Adrenal gland (tissue), 5 donors: ENCODE results near the gene RELT.

Experiments used
- CTCF ChIP-seq, 6 experiments: fragments of 450-650 bp in 4 of 6; fragments of 200-600 bp in 2 of 6; sonication (generic) in 1 of 6; IDR thresholded peaks; 1 replicate in 5 of 6; 2 replicates in 1 of 6; pipeline versions ENCODE4 v1.5.1 to v1.8.0; 2016 to 2021; ENCODE audit warnings: antibody characterized with exemption in 6 of 6, mild to moderate bottlenecking in 2 of 6, moderate library complexity in 1 of 6
- POLR2A ChIP-seq, 2 donors: fragments of 450-650 bp; IDR thresholded peaks; one replicate each; pipeline ENCODE4 v1.6.1; 2017; ENCODE audit warnings: antibody characterized with exemption in 2 of 2, mild to moderate bottlenecking in 2 of 2, moderate library complexity in 1 of 2
- donor health status: DM: no; HTN: no; CAD: no.

GRCh38 chr11:73429121-73429750 is 53.0 kb downstream of the RELT start:
- TF ChIP-seq CTCF (IDR thresholded peaks at IDR 0.05) (no peak), POLR2A (IDR thresholded peaks at IDR 0.05) (no peak)
